Hepatocyte (in vitro differentiated cells): ENCODE measurements around the gene TRAPPC14.

Experiments
- CTCF ChIP-seq: fragments of 200-600 bp; sonication (generic); IDR thresholded peaks from 2 replicates; pipeline ENCODE4 v1.5.1; 2016; ENCODE audit warnings: antibody characterized with exemption, mild to moderate bottlenecking; ENCODE audit not compliant: poor library complexity
- EZH2 ChIP-seq: fragments of 200-600 bp; sonication (generic); IDR thresholded peaks from 2 replicates; pipeline ENCODE4 v1.6.1; 2016; ENCODE audit warnings: antibody characterized with exemption, mild to moderate bottlenecking, borderline replicate concordance
- EZH2phosphoT487 ChIP-seq: fragments of 200-600 bp; sonication (generic); IDR thresholded peaks from one replicate; pipeline ENCODE4 v1.6.1; 2018; ENCODE audit warnings: antibody characterized with exemption, mild to moderate bottlenecking, low read depth, moderate library complexity; ENCODE audit not compliant: unreplicated experiment, severe bottlenecking

- TF ChIP-seq CTCF: no peak
- TF ChIP-seq EZH2: no peak
- TF ChIP-seq EZH2phosphoT487: no peak
Observed at GRCh38 chr7:100119072-100119969, 39.2 kb downstream of the TRAPPC14 start, which contains the start of the genes CNPY4 and TAF6.
